Upper lobe of left lung (tissue), 6 donors: ENCODE data around the gene HCAR2. TPM values are rescaled to one million over a fixed set of nuclear protein-coding genes. Genes with fewer than 3 reads are reported as not detected.
A peak's percentile ranks its signal among the peaks of the same experiment; 100 is the strongest.

Experiments
- ATAC-seq, 2 donors: fragments of 200-7000 bp; cut with Tn5 transposase; one replicate each; pipeline ENCODE4 v1.9.1; 2022; ENCODE audit warnings: mild to moderate bottlenecking in 2 of 2, moderate library complexity in 2 of 2; ENCODE audit not compliant: low FRiP score in 2 of 2
- DNase-seq, 2 donors: peaks; one replicate each; pipeline ENCODE4 v3.0.0-alpha.2; 2019 to 2020
- H3K27ac ChIP-seq, 4 donors: fragments of 200-600 bp; sonication (generic); one replicate each; pipeline ENCODE4 v1.5.1; 2016 to 2019
- H3K27me3 ChIP-seq, 4 donors: fragments of 200-600 bp; sonication (generic); one replicate each; pipeline ENCODE4 v1.5.1; 2017 to 2019
- H3K36me3 ChIP-seq, 4 donors: fragments of 200-600 bp; sonication (generic); one replicate each; pipeline ENCODE4 v1.5.1; 2016 to 2019
- H3K4me1 ChIP-seq, 4 donors: fragments of 200-600 bp; sonication (generic); one replicate each; pipeline ENCODE4 v1.5.1; 2018 to 2019
- H3K4me3 ChIP-seq, 4 donors: fragments of 200-600 bp; sonication (generic); one replicate each; pipeline ENCODE4 v1.5.1; 2017 to 2019; ENCODE audit warnings: mild to moderate bottlenecking in 2 of 4, moderate library complexity in 1 of 4
- H3K9me3 ChIP-seq, 4 donors: fragments of 200-600 bp; sonication (generic); one replicate each; pipeline ENCODE4 v1.5.1; 2018 to 2019
- CTCF ChIP-seq, 6 experiments: fragments of 450-650 bp in 4 of 6; fragments of 200-600 bp in 2 of 6; sonication (generic) in 2 of 6; IDR thresholded peaks; one replicate each; pipeline ENCODE4 v1.5.1; 2016 to 2019; ENCODE audit warnings: antibody characterized with exemption in 6 of 6
- EP300 ChIP-seq, 4 donors: sonication (generic); formaldehyde crosslinking; IDR thresholded peaks; one replicate each; pipeline ENCODE4 v1.5.1; 2017; ENCODE audit warnings: antibody characterized with exemption in 4 of 4, control low read depth in 2 of 4
- POLR2A ChIP-seq, 4 donors: fragments of 450-650 bp; IDR thresholded peaks; one replicate each; pipeline ENCODE4 v1.5.1; 2016 to 2017; ENCODE audit warnings: antibody characterized with exemption in 4 of 4, mild to moderate bottlenecking in 2 of 4
- POLR2AphosphoS5 ChIP-seq, 2 donors: sonication (generic); formaldehyde crosslinking; IDR thresholded peaks; one replicate each; pipeline ENCODE4 v1.5.1; 2017; ENCODE audit warnings: antibody characterized with exemption in 2 of 2
- WGBS, 2 donors: methylation state at CpG; one replicate each; pipeline ENCODE4 v1.1.5; 2017 to 2018; 5-methylcytosine and 5-hydroxymethylcytosine counted together
- total RNA-seq, 6 donors: library from RNA; depleted of rRNA in 4 of 6; stranded (reverse); fragments of >200 nt in 4 of 6; gene quantifications; one replicate each; pipeline versions ENCODE4 v1.1.0 to v1.2.1, GENCODE V29; 2016 to 2021
- donor health status: DM: no; HTN: no; CAD: no; lungs with moderate emphysema.
- donor health status: DM: no; HTN: yes; CAD: no; lungs with severe emphysema.

HCAR2 gene
- total RNA-seq, 6 donors from 2014 or later, result 3.3 to 26.5 (median 7.5) TPM

GRCh38 chr12:122747224-122748135, 44.3 kb upstream of the HCAR2 start:
- peaks cover 6 to 17% (median 12%) of the 10 kb centered on the region in 4 donors for H3K4me1 ChIP-seq

GRCh38 chr12:122743895-122744525, 40.9 kb upstream of the HCAR2 start:
- Histone ChIP-seq H3K4me3 (no peak overlapping the region), H3K27me3 (no peaks in the 10 kb centered on the region), H3K27ac (peak overlapping the region in 2 of 4 donors; percentile 49 to 67), H3K9me3 (no peaks in the 10 kb centered on the region), H3K36me3 (no peaks in the 10 kb centered on the region), H3K4me1 (no peaks in the 10 kb centered on the region)
- TF ChIP-seq CTCF (IDR thresholded peaks at IDR 0.05), result no peak
- TF ChIP-seq EP300 (IDR thresholded peaks at IDR 0.05), result peak in 1 of 4 donors; percentile 21
- TF ChIP-seq POLR2AphosphoS5 (IDR thresholded peaks at IDR 0.05), result peak in 1 of 2 donors; percentile 25
- peak in 1 of 2 donors; percentile 64 for ATAC-seq
- DNase-seq, result peak in 1 of 2 donors; percentile 70
- WGBS, 2 donors, result 70 to 88% methylated on average over 6 to 7 of the region's 7 CpGs

More at GRCh38 chr12:122747224-122748135, 44.3 kb upstream of the HCAR2 start:
- no peak overlapping the region for H3K4me3 ChIP-seq
- H3K27me3 ChIP-seq, result no peaks in the 10 kb centered on the region
- ATAC-seq, result no peak
- H3K27ac ChIP-seq, result no peak overlapping the region
- no peaks in the 10 kb centered on the region for H3K9me3 ChIP-seq
- H3K36me3 ChIP-seq, result no peaks in the 10 kb centered on the region
- DNase-seq, result no peak
- 77% methylated on average over 9 of the region's 9 CpGs for WGBS, 2 donors
- TF ChIP-seq POLR2A (IDR thresholded peaks at IDR 0.05) (no peak), POLR2AphosphoS5 (IDR thresholded peaks at IDR 0.05) (no peak), CTCF (IDR thresholded peaks at IDR 0.05) (no peak), EP300 (IDR thresholded peaks at IDR 0.05) (no peak)

GRCh38 chr12:122740351-122740750, 37.2 kb upstream of the HCAR2 start:
- TF ChIP-seq EP300 (IDR thresholded peaks at IDR 0.05) (no peak), POLR2A (IDR thresholded peaks at IDR 0.05) (no peak), CTCF (IDR thresholded peaks at IDR 0.05) (no peak), POLR2AphosphoS5 (IDR thresholded peaks at IDR 0.05) (no peak)
- H3K9me3 ChIP-seq, result no peaks in the 10 kb centered on the region

GRCh38 chr12:122738571-122738970, 35.4 kb upstream of the HCAR2 start:
- Histone ChIP-seq H3K27ac (no peak overlapping the region), H3K4me3 (no peak overlapping the region), H3K4me1 (no peaks in the 10 kb centered on the region), H3K9me3 (no peaks in the 10 kb centered on the region), H3K27me3 (no peaks in the 10 kb centered on the region), H3K36me3 (no peaks in the 10 kb centered on the region)
- DNase-seq, result no peak
- no peak for ATAC-seq
- 84 to 85% methylated on average over 7 of the region's 7 CpGs for WGBS, 2 donors
- TF ChIP-seq CTCF (IDR thresholded peaks at IDR 0.05), result no peak
- no peak for TF ChIP-seq POLR2AphosphoS5 (IDR thresholded peaks at IDR 0.05)
- no peak for TF ChIP-seq POLR2A (IDR thresholded peaks at IDR 0.05)
- no peak for TF ChIP-seq EP300 (IDR thresholded peaks at IDR 0.05)

More at GRCh38 chr12:122740351-122740750, 37.2 kb upstream of the HCAR2 start:
- no peak for ATAC-seq
- Histone ChIP-seq H3K27me3 (no peaks in the 10 kb centered on the region), H3K27ac (no peak overlapping the region), H3K4me3 (no peak overlapping the region), H3K36me3 (no peaks in the 10 kb centered on the region), H3K4me1 (no peaks in the 10 kb centered on the region)
- 89 to 96% methylated on average over 7 of the region's 7 CpGs for WGBS, 2 donors
- no peak for DNase-seq
